T-helper 2 cell treated with Interferon-gamma antibody and Interleukin-4, amounts not matched to agents 5 μg/mL and 100 μg/mL, for 36 hours (primary cell): Measurements from ENCODE around the gene BAIAP2.
"Not testable (repeated sequence)": the region's sequence is repeated elsewhere in the genome, so short reads cannot be mapped to it uniquely, and the experiment has no call there.

Experiments used
- DNase-seq: peaks from one replicate; pipeline ENCODE4 v3.0.0; 2021; ENCODE audit warnings: low spot score
- H3K27ac Mint-ChIP-seq: one replicate; pipeline ENCODE4 v1.8.0; 2021; ENCODE audit warnings: mild to moderate bottlenecking, mixed read lengths
- H3K27me3 Mint-ChIP-seq: one replicate; pipeline ENCODE4 v1.8.0; 2021; ENCODE audit warnings: low read depth, mixed read lengths
- H3K36me3 Mint-ChIP-seq: one replicate; pipeline ENCODE4 v1.8.0; 2021; ENCODE audit warnings: low read depth, mixed read lengths
- H3K4me1 Mint-ChIP-seq: one replicate; pipeline ENCODE4 v1.8.0; 2021; ENCODE audit warnings: low read depth, mixed read lengths
- H3K4me3 Mint-ChIP-seq: one replicate; pipeline ENCODE4 v1.8.0; 2022; ENCODE audit warnings: mild to moderate bottlenecking, moderate library complexity, mixed read lengths
- H3K9me3 Mint-ChIP-seq: one replicate; pipeline ENCODE4 v1.8.0; 2021; ENCODE audit warnings: mixed read lengths

Gene BAIAP2

DNA sequence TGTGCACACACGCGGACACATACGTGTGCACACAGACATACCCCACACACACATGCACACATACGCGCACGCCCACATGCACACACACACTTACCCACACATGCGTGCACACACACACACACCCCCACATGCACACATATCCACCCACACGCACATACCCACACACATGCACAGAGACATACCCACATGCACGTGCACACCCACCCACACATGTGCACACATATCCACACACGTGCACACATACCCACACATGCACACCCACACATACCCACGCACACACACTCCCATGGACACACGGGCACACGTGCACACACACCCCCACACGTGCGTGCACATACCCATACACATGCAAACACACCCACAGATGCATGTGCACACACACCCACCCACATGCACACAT, 103.1 kb downstream of the BAIAP2 start:
- H3K27ac Mint-ChIP-seq = no peak overlapping the region
- peaks cover 17% of the 10 kb centered on the region for H3K9me3 Mint-ChIP-seq
- H3K4me1 Mint-ChIP-seq = no peaks in the 10 kb centered on the region
- no peaks in the 10 kb centered on the region for H3K27me3 Mint-ChIP-seq
- H3K36me3 Mint-ChIP-seq = no peaks in the 10 kb centered on the region
- DNase-seq = no peak
- H3K4me3 Mint-ChIP-seq = no peak overlapping the region

DNA sequence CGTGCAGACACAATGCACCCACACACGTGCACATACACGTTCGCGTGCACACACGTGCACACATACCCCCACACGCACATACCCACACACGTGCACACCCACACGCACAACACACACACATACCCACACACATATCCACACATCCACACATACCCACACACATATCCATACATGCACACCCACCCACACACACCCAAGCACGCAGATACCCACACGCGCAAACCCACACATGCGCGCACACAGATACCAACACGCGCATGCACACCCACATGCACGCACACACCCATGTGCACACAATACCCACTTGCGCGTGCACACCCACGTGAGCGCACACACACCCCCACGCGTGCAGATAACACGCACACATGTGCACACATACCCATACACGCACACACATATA, 103.5 kb downstream of the BAIAP2 start:
- Mint-ChIP-seq H3K36me3 (no peaks in the 10 kb centered on the region), H3K27ac (no peak overlapping the region), H3K4me3 (no peak overlapping the region), H3K9me3 (peaks cover 17% of the 10 kb centered on the region), H3K27me3 (no peaks in the 10 kb centered on the region), H3K4me1 (no peaks in the 10 kb centered on the region)
- no peak for DNase-seq

DNA sequence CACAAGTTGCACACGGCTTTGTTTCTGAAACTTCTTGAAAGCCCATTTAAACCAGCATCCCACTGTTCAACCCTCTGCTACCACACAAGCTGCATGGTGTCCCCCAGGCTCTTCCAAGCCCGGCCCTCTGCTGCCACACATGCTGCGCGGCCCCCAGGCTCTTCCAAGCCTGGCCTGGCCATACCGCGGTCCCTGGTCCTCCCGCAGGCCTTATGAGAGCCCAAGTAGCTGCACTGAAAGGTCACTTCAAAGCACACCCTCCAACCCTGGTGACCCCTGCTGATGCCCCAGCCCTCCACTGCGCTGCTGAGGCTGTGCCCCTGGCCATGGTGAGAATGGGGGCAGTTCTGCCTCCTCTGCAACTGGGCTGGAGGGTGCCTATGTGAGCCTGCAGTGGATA, 104.5 kb downstream of the BAIAP2 start:
- Mint-ChIP-seq H3K9me3 (peaks cover 17% of the 10 kb centered on the region), H3K27me3 (no peaks in the 10 kb centered on the region), H3K4me1 (no peaks in the 10 kb centered on the region), H3K4me3 (no peak overlapping the region), H3K27ac (no peak overlapping the region), H3K36me3 (no peaks in the 10 kb centered on the region)
- no peak for DNase-seq

DNA sequence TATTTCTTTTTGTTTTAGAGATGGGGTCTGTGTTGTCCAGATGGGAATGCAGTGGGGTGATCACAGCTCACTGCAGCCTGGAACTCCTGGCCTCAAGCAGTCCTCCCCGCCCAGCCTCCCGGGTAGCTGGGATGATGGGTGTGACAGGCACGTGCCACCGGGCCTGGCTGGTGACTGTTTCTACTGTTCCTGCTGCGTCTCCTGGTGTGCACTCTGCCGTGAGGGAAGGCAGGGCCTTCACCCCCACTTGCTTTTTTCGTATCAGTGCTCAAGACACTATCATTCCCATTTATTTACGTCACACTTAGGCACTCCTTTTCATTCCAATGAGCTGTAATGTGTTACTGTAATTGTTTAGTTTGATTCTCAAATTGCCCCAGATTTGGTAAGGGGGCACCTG, 105.1 kb downstream of the BAIAP2 start:
- DNase-seq = no peak
- no peak overlapping the region for H3K4me3 Mint-ChIP-seq
- no peaks in the 10 kb centered on the region for H3K4me1 Mint-ChIP-seq
- no peak overlapping the region for H3K27ac Mint-ChIP-seq
- no peaks in the 10 kb centered on the region for H3K36me3 Mint-ChIP-seq
- H3K9me3 Mint-ChIP-seq = peaks cover 17% of the 10 kb centered on the region
- H3K27me3 Mint-ChIP-seq = no peaks in the 10 kb centered on the region

DNA sequence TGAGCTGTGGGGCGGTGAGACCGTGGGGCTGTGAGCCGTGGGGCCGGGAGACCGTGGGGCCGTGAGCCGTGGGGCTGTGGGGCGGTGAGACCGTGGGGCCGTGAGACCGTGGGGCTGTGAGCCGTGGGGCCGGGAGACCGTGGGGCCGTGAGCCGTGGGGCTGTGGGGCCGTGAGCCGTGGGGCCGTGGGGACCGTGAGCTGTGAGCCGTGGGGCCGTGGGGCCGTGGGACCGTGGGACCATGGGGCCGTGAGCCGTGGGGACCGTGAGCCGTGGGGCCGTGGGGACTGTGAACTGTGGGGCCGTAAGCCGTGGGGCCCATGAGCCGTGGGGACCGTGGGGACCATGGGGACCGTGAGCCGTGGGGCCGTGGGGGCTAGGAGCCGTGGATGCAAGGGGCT, 105.7 kb downstream of the BAIAP2 start:
- Mint-ChIP-seq H3K9me3 (peaks cover 17% of the 10 kb centered on the region), H3K27me3 (no peaks in the 10 kb centered on the region), H3K27ac (no peak overlapping the region), H3K4me1 (no peaks in the 10 kb centered on the region), H3K36me3 (no peaks in the 10 kb centered on the region), H3K4me3 (no peak overlapping the region)
- no peak for DNase-seq

DNA sequence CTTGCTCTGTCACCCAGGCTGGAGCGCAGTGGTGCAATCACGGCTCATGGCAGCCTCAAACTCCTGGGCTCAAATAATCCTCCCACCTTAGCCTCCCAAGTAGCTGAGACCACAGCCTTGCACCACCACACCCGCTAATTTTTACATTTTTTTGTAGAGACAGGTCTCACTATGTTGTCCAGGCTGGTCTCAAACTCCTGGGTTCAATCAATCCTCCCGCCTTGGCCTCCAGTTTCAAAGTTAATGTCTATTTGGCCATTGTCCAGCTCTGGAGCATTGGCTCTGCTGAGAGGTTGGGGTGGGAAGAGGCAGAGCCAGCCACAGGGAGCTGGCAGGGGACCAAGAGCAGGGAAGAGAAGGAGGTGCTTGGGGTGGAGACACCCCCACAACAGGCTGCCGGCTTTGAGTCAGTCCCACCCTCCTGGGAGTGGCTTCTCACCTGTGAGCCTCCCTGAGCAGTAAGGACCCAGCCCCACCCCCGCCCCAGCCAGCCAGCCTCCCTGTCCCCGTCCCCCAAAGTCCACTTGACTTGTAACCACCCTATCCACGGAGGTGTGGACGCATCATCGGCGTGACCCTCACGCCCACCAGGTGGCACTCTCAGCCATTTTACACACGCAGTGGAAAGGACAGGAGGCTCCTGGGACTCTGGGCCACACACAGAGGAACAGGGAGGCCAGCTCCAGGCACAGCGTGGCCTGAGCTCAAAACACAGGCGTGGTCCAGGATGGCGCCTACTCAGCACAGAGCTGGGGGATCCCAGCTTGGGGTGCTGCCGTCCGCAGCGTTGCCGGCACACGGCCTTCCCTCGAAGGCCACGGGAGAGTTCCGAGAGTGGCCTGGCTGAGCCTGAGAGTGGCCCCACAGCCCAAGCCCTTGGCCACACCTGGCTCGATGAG, 107.6 kb downstream of the BAIAP2 start:
- H3K27me3 Mint-ChIP-seq = no peaks in the 10 kb centered on the region
- no peak overlapping the region for H3K27ac Mint-ChIP-seq
- no peaks in the 10 kb centered on the region for H3K36me3 Mint-ChIP-seq
- peak; percentile 40 for DNase-seq
- H3K4me1 Mint-ChIP-seq = no peaks in the 10 kb centered on the region
- H3K4me3 Mint-ChIP-seq = no peak overlapping the region
- H3K9me3 Mint-ChIP-seq = peaks cover 15% of the 10 kb centered on the region

DNA sequence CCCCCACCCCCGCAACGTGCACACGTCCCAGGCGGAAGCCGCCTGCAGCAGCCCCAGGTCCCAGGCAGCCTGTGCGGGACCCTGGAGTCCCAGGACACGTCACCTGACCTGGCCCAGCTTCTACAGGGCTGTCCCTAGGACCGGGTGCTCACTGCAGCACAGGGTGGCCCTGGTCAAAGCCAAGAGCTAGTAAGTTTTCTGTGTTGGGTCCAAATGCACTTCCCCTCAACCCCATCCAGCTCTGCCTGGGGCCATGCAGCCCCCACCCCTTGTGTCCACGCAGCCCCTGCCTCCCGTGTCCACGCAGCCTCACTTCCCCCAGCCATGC, 108.2 kb downstream of the BAIAP2 start:
- H3K4me1 Mint-ChIP-seq = no peaks in the 10 kb centered on the region
- DNase-seq = no peak
- H3K4me3 Mint-ChIP-seq = no peak overlapping the region
- no peaks in the 10 kb centered on the region for H3K36me3 Mint-ChIP-seq
- no peak overlapping the region for H3K27ac Mint-ChIP-seq
- H3K9me3 Mint-ChIP-seq = peaks cover 9% of the 10 kb centered on the region
- H3K27me3 Mint-ChIP-seq = no peaks in the 10 kb centered on the region

DNA sequence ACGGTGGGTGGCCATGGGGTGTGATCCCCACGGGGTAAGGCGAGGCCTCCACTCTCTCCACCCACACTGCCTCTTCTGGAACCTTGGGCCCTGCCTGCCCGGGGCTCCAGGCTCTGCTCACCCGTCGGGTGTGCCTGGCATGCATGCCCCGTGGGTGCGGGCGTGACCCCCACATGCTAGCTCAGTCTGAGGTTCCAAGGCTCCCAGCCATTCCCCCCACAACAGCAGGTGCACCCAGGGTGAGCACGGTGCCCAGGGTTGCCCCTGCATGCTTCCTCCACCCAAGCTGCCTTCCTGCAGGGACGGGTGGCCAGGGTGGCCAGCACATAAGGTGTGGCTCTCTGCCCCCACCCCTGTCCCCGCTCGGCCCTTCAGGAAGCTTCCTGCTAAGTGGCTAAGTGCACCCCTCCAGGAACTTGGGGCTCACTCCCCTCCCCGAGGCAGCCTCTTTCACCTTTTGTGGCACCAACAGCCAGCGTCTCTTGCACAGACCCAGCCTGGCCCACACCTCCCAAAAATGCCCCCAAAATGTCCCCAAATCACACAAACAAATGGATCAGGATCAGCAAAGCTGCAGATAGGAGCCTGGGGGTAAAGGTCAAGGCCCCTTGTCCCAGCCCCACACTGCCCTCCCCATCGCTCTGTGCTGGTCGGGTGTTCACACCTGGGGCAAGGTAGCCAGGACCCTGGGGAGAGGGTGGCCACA, 108.9 kb downstream of the BAIAP2 start:
- DNase-seq = no peak
- H3K27ac Mint-ChIP-seq = no peak overlapping the region
- no peaks in the 10 kb centered on the region for H3K4me1 Mint-ChIP-seq
- H3K9me3 Mint-ChIP-seq = peaks cover 2% of the 10 kb centered on the region
- H3K4me3 Mint-ChIP-seq = no peak overlapping the region
- H3K36me3 Mint-ChIP-seq = no peaks in the 10 kb centered on the region
- no peaks in the 10 kb centered on the region for H3K27me3 Mint-ChIP-seq

DNA sequence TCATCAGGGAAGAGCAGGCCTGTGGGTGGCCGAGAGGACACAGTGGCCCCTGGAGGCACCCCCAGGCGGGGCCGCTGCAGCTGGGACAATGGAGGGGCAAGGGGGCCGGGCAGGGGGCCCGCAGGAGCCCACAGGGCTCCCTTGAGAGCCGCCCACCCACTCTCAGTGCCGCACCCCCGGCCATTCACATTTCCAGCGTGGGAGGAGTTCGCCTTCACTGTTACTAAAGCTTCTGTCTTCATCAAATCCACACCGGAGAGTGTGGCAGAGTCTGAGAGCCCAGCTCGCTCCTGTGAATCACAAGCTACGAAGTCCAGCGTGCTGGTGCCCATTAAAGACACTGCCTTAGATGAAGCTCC, 109.5 kb downstream of the BAIAP2 start:
- no peak for DNase-seq
- no peak overlapping the region for H3K27ac Mint-ChIP-seq
- no peaks in the 10 kb centered on the region for H3K9me3 Mint-ChIP-seq
- no peaks in the 10 kb centered on the region for H3K27me3 Mint-ChIP-seq
- H3K4me3 Mint-ChIP-seq = no peak overlapping the region
- H3K36me3 Mint-ChIP-seq = no peaks in the 10 kb centered on the region
- no peaks in the 10 kb centered on the region for H3K4me1 Mint-ChIP-seq

DNA sequence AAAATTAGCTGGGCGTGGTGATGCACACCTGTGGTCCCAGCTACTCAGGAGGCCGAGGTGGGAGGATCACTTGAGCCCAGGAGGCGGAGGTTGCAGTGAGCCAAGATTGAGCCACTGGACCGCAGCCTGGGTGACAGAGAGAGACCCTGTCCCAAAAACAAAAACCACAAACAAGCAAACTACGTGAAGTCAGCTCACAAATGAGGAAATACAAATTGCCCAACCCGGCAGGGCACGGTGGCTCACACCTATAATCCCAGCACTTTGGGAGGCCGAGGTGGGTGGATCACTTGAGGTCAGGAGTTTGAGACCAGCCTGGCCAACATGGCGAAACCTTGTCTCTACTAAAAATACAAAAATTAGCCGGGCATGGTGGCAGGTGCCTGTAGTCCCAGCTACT, 111.3 kb downstream of the BAIAP2 start:
- not testable (repeated sequence) for DNase-seq, H3K4me3 Mint-ChIP-seq, H3K36me3 Mint-ChIP-seq, H3K27ac Mint-ChIP-seq, H3K4me1 Mint-ChIP-seq, H3K27me3 Mint-ChIP-seq, H3K9me3 Mint-ChIP-seq

DNA sequence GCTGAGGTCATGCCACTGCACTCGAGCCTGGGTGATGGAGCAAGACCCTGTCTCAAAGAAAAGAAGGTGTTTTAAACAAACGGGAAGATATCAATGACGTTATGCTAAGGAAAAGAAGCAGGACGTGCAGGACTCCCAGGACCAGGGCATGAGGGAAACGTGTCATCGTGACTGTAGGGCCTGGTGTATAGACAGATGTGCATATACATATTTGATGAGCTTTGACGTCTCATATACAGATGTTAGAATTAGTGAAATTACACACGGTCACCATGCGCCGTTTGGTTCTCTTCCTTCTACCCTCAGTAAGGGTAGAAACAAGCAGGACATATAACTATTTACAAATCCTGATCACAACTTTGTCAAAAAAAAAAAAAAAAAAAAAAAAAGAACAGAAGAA, 112.8 kb downstream of the BAIAP2 start:
- Mint-ChIP-seq H3K4me3 (no peak overlapping the region), H3K27me3 (no peaks in the 10 kb centered on the region), H3K9me3 (no peaks in the 10 kb centered on the region), H3K4me1 (no peaks in the 10 kb centered on the region), H3K36me3 (no peaks in the 10 kb centered on the region), H3K27ac (no peak overlapping the region)
- no peak for DNase-seq

DNA sequence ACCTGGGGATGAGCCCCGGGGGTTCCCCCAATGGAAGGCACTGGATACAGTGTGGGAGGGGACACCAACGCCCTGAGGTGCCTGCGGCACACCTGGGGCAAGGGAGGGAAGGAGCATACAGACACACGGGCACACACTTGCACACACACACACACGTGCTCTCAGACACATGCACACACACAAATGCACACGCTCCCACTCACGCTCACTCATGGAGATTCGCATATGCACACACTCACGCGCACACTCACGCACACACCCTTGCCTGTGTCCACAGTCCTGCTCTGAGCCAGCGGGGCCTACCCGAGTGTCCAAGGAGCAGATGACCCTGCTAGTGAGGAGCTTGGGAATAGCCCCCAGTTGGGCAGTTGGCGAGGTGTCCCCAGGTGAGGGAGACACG, 113.6 kb downstream of the BAIAP2 start:
- no peaks in the 10 kb centered on the region for H3K36me3 Mint-ChIP-seq
- H3K4me1 Mint-ChIP-seq = no peaks in the 10 kb centered on the region
- H3K9me3 Mint-ChIP-seq = no peaks in the 10 kb centered on the region
- no peaks in the 10 kb centered on the region for H3K27me3 Mint-ChIP-seq
- no peak overlapping the region for H3K27ac Mint-ChIP-seq
- no peak for DNase-seq
- no peak overlapping the region for H3K4me3 Mint-ChIP-seq

DNA sequence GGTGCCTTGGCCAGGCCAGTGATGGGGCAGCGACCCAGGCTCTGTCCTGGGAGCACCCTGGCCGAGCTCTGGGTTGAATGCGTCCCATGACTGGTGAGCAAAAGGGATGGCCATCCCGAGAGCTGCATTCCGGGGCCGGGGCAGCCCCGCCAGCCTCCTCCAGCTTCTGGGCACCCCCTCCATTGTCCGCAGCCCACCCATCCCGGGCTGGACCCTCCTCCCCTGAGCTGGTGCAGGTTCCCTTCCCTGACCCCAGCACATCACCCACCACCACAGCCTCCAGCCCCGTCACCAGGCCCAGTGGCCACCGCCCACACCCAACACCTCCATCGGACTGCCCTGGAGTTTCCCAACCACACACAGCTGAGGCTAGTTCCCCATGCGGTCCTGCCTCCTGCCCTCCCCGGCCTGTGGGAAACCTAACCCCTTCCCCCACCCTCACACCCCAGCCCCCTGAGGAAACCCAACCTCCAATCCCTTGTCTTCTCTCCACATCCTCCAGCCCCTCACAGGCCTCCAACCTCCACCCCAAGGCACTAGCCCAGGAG, 114.1 kb downstream of the BAIAP2 start:
- no peaks in the 10 kb centered on the region for H3K4me1 Mint-ChIP-seq
- H3K9me3 Mint-ChIP-seq = no peaks in the 10 kb centered on the region
- no peak overlapping the region for H3K27ac Mint-ChIP-seq
- no peak for DNase-seq
- no peak overlapping the region for H3K4me3 Mint-ChIP-seq
- H3K36me3 Mint-ChIP-seq = no peaks in the 10 kb centered on the region
- H3K27me3 Mint-ChIP-seq = no peaks in the 10 kb centered on the region

DNA sequence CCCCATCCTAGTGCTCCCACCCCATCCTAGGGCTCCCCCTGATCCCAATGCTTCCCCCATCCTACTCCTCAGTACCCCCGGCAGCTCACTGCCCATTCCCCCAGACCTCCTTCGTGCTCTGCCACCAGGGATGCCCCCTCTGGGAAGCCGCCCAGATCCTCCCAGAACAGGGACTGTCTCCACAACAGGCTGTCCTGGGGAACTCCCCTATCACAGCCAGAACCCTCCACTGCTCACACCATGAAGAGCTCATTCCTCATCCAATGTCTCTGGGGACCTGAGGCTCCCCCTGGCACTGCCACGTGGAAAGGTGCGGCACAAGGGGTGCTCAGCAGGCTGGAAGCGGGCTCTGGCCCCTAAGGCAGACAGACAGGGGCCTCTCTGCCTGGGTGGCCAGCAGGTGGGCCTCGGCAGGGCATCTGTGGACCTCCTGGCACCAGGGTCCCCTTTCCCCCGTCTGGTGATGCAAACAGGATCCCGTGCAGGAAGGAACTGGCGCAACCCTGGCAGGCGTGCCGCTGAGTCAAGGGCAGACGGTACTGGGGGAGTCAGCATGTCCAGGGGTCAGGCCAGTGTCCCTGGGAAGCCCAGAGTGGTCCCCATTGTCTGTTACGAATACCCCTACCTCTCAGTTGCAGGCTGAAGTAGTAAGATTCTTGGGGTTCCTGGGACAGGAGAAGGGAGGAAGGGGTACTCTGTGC, 115.6 kb downstream of the BAIAP2 start:
- DNase-seq = no peak
- Mint-ChIP-seq H3K9me3 (no peaks in the 10 kb centered on the region), H3K36me3 (no peaks in the 10 kb centered on the region), H3K27me3 (no peaks in the 10 kb centered on the region), H3K27ac (no peak overlapping the region), H3K4me1 (no peaks in the 10 kb centered on the region), H3K4me3 (no peak overlapping the region)
